Measurements from ENCODE around the gene COPZ2. TPM values are rescaled to one million over a fixed set of nuclear protein-coding genes. Genes with fewer than 3 reads are reported as not detected.
"Not testable (repeated sequence)": the region's sequence is repeated elsewhere in the genome, so short reads cannot be mapped to it uniquely, and the experiment has no call there.

Gene COPZ2
- total RNA-seq, 2 experiments from 2014 or later = 4.3 to 4.6 TPM

DNA sequence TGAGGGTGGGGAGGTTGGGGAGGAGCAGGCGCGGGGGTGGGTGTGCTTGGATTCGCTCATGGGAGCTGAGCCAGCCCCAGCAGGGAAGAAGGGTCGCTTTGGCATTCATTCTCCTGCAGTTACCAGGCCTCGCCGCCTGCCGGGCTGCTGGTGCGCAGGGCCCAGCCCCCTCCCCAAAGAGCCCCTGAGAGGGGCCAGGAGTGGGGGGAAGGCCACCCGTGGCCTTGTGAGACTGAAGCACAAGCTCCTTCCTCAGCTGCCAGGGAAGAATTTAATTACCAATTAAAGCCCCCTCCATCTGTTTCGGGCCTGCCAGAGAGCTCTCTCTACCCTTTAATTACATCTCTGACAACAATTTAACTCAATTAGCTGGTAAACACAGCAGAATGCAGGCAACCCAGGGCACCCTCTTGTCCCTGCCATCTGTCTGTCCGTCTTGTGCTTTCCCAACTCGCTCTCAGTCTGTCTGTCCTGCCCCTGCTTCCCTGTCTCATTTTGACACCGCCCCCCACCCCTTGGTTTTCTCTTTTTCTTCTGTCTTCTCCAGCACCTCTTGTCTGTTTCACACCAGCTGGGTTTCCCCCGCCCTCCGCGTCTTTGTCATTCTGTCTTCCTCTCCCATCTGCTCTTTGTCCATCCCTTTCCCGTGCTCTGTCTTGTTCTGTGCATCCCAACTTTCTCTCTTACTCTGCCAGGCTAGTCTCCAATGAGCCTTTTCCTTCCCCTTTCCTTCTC, 34.0 kb downstream of the COPZ2 start:
- POLR2A ChIA-PET = no interaction called here
- H3K27ac Mint-ChIP-seq = no peak overlapping the region
- no peak for ATAC-seq

DNA sequence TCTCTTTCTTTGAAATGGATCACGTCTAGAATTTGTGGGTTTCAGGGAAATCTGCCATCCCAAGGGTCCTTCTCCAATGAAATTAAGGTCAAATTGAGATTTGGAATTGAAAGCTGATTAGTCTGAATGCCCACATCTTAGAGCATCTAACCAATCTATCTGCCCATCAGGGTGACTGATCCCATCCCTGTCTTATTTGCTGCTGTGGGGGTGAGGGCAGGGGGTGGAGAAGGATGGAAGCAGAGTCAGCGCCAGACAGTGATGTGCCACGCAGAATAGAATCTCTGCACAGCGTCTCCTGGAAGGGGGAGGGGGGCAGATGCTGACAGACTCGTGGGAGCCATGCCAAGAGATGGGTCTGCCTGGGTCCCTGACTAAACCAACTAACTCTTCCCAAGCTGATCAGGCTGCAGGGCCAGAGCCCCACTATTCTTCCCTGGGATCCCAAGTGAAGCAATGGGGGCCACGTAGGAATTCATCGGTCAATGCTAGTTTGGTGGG, 34.6 kb downstream of the COPZ2 start:
- DNase-seq (no peak), ATAC-seq (no peak)
- Mint-ChIP-seq H3K36me3 (ENCODE audit: low read depth) (no peaks in the 10 kb centered on the region), H3K27me3 (peaks cover 12% of the 10 kb centered on the region), H3K4me3 (no peak overlapping the region), H3K9me3 (no peaks in the 10 kb centered on the region), H3K27ac (no peak overlapping the region), H3K4me1 (ENCODE audit: low read depth) (peaks cover 2% of the 10 kb centered on the region)
- CTCF ChIA-PET = no interaction called here
- intact Hi-C loops (cut with micrococcal nuclease) = no loop called here
- POLR2A ChIA-PET = interaction anchor here (1.0 kb wide), 1 partner anchor 32 kb away, joined by 4 read pairs; the partner anchor contains the start of gene CDK5RAP3
- TF ChIP-seq, protein P1, sequence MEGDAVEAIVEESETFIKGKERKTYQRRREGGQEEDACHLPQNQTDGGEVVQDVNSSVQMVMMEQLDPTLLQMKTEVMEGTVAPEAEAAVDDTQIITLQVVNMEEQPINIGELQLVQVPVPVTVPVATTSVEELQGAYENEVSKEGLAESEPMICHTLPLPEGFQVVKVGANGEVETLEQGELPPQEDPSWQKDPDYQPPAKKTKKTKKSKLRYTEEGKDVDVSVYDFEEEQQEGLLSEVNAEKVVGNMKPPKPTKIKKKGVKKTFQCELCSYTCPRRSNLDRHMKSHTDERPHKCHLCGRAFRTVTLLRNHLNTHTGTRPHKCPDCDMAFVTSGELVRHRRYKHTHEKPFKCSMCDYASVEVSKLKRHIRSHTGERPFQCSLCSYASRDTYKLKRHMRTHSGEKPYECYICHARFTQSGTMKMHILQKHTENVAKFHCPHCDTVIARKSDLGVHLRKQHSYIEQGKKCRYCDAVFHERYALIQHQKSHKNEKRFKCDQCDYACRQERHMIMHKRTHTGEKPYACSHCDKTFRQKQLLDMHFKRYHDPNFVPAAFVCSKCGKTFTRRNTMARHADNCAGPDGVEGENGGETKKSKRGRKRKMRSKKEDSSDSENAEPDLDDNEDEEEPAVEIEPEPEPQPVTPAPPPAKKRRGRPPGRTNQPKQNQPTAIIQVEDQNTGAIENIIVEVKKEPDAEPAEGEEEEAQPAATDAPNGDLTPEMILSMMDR (IDR thresholded peaks at IDR 0.05) = no peak

More for the DNA sequence above, 34.0 kb downstream of the COPZ2 start:
- Mint-ChIP-seq H3K4me1 (ENCODE audit: low read depth) (peaks cover 2% of the 10 kb centered on the region), H3K27me3 (peaks cover 15% of the 10 kb centered on the region), H3K36me3 (ENCODE audit: low read depth) (no peaks in the 10 kb centered on the region), H3K4me3 (no peak overlapping the region), H3K9me3 (no peaks in the 10 kb centered on the region)
- DNase-seq = no peak
- CTCF ChIA-PET = no interaction called here
- intact Hi-C loops (cut with micrococcal nuclease) = no loop called here
- TF ChIP-seq, protein P1 (IDR thresholded peaks at IDR 0.05) = no peak

DNA sequence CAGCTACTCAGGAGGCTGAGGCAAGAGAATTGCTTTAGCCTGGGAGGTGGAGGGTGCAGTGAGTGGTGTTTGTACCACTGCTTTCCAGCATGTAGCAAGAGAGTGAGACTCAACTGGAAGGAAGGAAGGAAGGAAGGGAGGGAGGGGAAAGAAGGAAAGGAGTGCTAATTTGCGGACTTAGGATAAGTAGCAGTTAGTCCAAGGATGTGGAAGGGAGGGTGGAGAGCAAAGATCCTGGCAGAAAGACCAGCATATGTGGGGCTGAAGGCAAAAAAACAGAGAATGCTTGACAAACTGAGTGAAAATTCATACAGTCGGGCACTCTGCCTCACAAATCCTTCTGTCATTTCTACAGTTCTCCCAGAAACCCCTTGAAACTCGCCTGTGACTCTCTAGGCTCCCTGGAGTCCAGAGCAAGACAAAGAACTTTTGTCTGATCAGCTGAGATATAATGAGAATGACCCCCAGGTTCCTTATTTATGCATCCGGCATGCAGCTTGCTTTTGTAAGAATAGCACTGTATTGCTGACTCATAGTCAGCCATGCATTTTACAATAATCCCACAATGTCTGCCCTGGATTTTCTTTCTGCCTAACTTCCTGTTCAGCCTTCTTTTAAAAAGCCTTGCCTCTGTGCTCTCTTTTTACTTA, 35.2 kb downstream of the COPZ2 start:
- ChIA-PET CTCF (no interaction called here), POLR2A (interaction anchor here (1.0 kb wide), 1 partner anchor 31 kb away, joined by 4 read pairs; the partner anchor contains the start of gene CDK5RAP3)
- intact Hi-C loops (cut with micrococcal nuclease) = no loop called here
- no peak overlapping the region for H3K27ac Mint-ChIP-seq
- H3K27me3 Mint-ChIP-seq = peaks cover 12% of the 10 kb centered on the region
- H3K36me3 Mint-ChIP-seq (ENCODE audit: low read depth) = no peaks in the 10 kb centered on the region
- TF ChIP-seq, protein P1 (IDR thresholded peaks at IDR 0.05) = no peak
- DNase-seq (no peak), ATAC-seq (no peak)
- no peak overlapping the region for H3K4me3 Mint-ChIP-seq
- H3K4me1 Mint-ChIP-seq (ENCODE audit: low read depth) = peaks cover 2% of the 10 kb centered on the region
- no peaks in the 10 kb centered on the region for H3K9me3 Mint-ChIP-seq

DNA sequence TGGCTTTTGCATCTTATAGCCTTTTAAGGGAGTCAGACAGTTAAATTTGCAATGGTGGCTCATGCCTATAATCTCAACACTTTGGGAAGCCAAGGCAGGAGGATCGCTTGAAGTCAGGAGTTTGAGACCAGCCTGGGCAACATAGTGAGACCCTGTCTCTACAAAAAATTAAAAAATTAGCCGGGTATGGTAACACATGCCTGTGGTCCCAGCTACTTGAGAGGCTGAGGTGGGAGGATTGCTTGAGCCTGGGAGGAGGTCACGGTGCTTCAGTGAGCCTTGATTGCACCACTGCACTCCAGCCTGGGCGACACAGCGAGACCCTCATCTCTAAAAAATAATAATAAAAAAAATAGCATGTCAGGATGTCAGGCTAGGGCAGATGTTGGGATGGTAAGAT, 35.9 kb downstream of the COPZ2 start:
- intact Hi-C loops (cut with micrococcal nuclease); H3K9me3 Mint-ChIP-seq; H3K27me3 Mint-ChIP-seq; POLR2A ChIA-PET; H3K36me3 Mint-ChIP-seq (ENCODE audit: low read depth); ATAC-seq; H3K4me3 Mint-ChIP-seq; H3K4me1 Mint-ChIP-seq (ENCODE audit: low read depth); H3K27ac Mint-ChIP-seq; DNase-seq: not testable (repeated sequence)
- CTCF ChIA-PET = interaction anchor here (3.2 kb wide), 1 partner anchor 23 kb away, joined by 16 read pairs; no protein-coding TSS in a partner anchor

DNA sequence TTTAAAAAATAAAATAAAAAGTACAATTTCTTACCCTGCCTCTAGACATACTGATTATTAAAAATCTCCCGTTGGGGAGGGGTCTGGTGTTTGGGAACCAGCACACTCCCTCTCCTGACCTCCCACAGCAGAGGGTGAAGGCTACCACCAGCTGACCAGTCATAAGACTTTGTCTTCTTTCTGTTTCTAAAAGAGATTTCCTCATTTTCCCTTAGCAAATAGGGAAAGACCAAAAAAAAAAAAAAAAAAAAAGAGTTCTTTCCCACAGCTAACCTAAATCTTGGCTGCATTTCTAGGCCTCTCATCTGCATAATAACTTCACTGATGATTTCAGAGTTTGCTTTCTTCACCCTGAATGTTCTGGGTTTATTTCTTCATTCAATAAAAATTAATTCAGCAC, 36.4 kb downstream of the COPZ2 start:
- CTCF ChIA-PET = interaction anchor here (1.0 to 3.2 kb wide), 4 partner anchors 10 to 30 kb away, joined by 3 to 16 read pairs (median 8); no protein-coding TSS in a partner anchor
- ATAC-seq = no peak
- no peak overlapping the region for H3K27ac Mint-ChIP-seq
- intact Hi-C loops (cut with micrococcal nuclease) = no loop called here
- POLR2A ChIA-PET = no interaction called here
- H3K4me1 Mint-ChIP-seq (ENCODE audit: low read depth) = peaks cover 2% of the 10 kb centered on the region
- TF ChIP-seq, protein P1 (IDR thresholded peaks at IDR 0.05) = no peak
- no peak overlapping the region for H3K4me3 Mint-ChIP-seq
- no peaks in the 10 kb centered on the region for H3K9me3 Mint-ChIP-seq
- H3K27me3 Mint-ChIP-seq = peaks cover 9% of the 10 kb centered on the region
- H3K36me3 Mint-ChIP-seq (ENCODE audit: low read depth) = no peaks in the 10 kb centered on the region
- no peak for DNase-seq
